Measurements from ENCODE around the gene SECISBP2L. TPM values are rescaled to one million over a fixed set of nuclear protein-coding genes. Genes with fewer than 3 reads are reported as not detected.
"Not testable (repeated sequence)": the region's sequence is repeated elsewhere in the genome, so short reads cannot be mapped to it uniquely, and the experiment has no call there.

The SECISBP2L gene
- total RNA-seq, 1 donor from 2014 or later: 38.0 TPM

- peaks cover 6% of the 10 kb centered on the region for H3K27me3 Mint-ChIP-seq (ENCODE audit: insufficient read depth)
- peaks cover 1% of the 10 kb centered on the region for H3K36me3 Mint-ChIP-seq (ENCODE audit: low read depth)
- H3K4me3 Mint-ChIP-seq: no peak overlapping the region
- no peaks in the 10 kb centered on the region for H3K9me3 Mint-ChIP-seq
- no peaks in the 10 kb centered on the region for H3K4me1 Mint-ChIP-seq (ENCODE audit: low read depth)
- no peak overlapping the region for H3K27ac Mint-ChIP-seq
- intact Hi-C loops (cut with micrococcal nuclease): no loop called here
- DNase-seq (ENCODE audit: low spot score): no peak
Observed at GRCh38 chr15:48984021-48984710, 62.1 kb downstream of the SECISBP2L start.

- Mint-ChIP-seq H3K9me3 (no peaks in the 10 kb centered on the region), H3K4me1 (ENCODE audit: low read depth) (no peaks in the 10 kb centered on the region), H3K27ac (no peak overlapping the region), H3K36me3 (ENCODE audit: low read depth) (peaks cover 1% of the 10 kb centered on the region), H3K4me3 (no peak overlapping the region), H3K27me3 (ENCODE audit: insufficient read depth) (peaks cover 6% of the 10 kb centered on the region)
- intact Hi-C loops (cut with micrococcal nuclease): no loop called here
- DNase-seq (ENCODE audit: low spot score): no peak
Observed at GRCh38 chr15:48983300-48983699, 62.9 kb downstream of the SECISBP2L start.

GRCh38 chr15:48981941-48982340, 64.3 kb downstream of the SECISBP2L start:
- Mint-ChIP-seq H3K36me3 (ENCODE audit: low read depth) (peaks cover 1% of the 10 kb centered on the region), H3K27me3 (ENCODE audit: insufficient read depth) (peaks cover 6% of the 10 kb centered on the region), H3K4me1 (ENCODE audit: low read depth) (no peaks in the 10 kb centered on the region), H3K4me3 (no peak overlapping the region), H3K27ac (no peak overlapping the region), H3K9me3 (no peaks in the 10 kb centered on the region)
- DNase-seq (ENCODE audit: low spot score): no peak
- intact Hi-C loops (cut with micrococcal nuclease): no loop called here

GRCh38 chr15:48978638-48979037, 67.6 kb downstream of the SECISBP2L start:
- Mint-ChIP-seq H3K27ac (no peak overlapping the region), H3K27me3 (ENCODE audit: insufficient read depth) (peaks cover 6% of the 10 kb centered on the region), H3K9me3 (no peaks in the 10 kb centered on the region), H3K36me3 (ENCODE audit: low read depth) (no peaks in the 10 kb centered on the region), H3K4me3 (no peak overlapping the region), H3K4me1 (ENCODE audit: low read depth) (peaks cover 11% of the 10 kb centered on the region)
- intact Hi-C loops (cut with micrococcal nuclease): no loop called here
- no peak for DNase-seq (ENCODE audit: low spot score)

GRCh38 chr15:48976444-48977088, 69.7 kb downstream of the SECISBP2L start:
- no peak overlapping the region for H3K27ac Mint-ChIP-seq
- no peaks in the 10 kb centered on the region for H3K9me3 Mint-ChIP-seq
- H3K27me3 Mint-ChIP-seq (ENCODE audit: insufficient read depth): no peaks in the 10 kb centered on the region
- peak overlapping the region; percentile 38 for H3K4me3 Mint-ChIP-seq
- intact Hi-C loops (cut with micrococcal nuclease): no loop called here
- H3K36me3 Mint-ChIP-seq (ENCODE audit: low read depth): no peaks in the 10 kb centered on the region
- H3K4me1 Mint-ChIP-seq (ENCODE audit: low read depth): peaks cover 11% of the 10 kb centered on the region
- DNase-seq (ENCODE audit: low spot score): no peak

- H3K36me3 Mint-ChIP-seq (ENCODE audit: low read depth): no peaks in the 10 kb centered on the region
- peak overlapping the region; percentile 60 for H3K4me3 Mint-ChIP-seq
- H3K4me1 Mint-ChIP-seq (ENCODE audit: low read depth): peaks cover 11% of the 10 kb centered on the region
- peak overlapping the region; percentile 19 for H3K27ac Mint-ChIP-seq
- DNase-seq (ENCODE audit: low spot score): peak; percentile 77
- intact Hi-C loops (cut with micrococcal nuclease): loop anchor here (1.0 to 2.0 kb wide), 3 partner anchors 69 to 113 kb away; partner anchors contain the start of gene EID1
- no peaks in the 10 kb centered on the region for H3K27me3 Mint-ChIP-seq (ENCODE audit: insufficient read depth)
- no peaks in the 10 kb centered on the region for H3K9me3 Mint-ChIP-seq
Observed at GRCh38 chr15:48975472-48976419, 70.5 kb downstream of the SECISBP2L start.

- Mint-ChIP-seq H3K27ac (no peak overlapping the region), H3K36me3 (ENCODE audit: low read depth) (no peaks in the 10 kb centered on the region), H3K4me1 (ENCODE audit: low read depth) (peaks cover 11% of the 10 kb centered on the region), H3K27me3 (ENCODE audit: insufficient read depth) (peaks cover 2% of the 10 kb centered on the region), H3K9me3 (no peaks in the 10 kb centered on the region), H3K4me3 (peak overlapping the region; percentile 8)
- intact Hi-C loops (cut with micrococcal nuclease): loop anchor here (1.0 to 2.0 kb wide), 3 partner anchors 70 to 113 kb away; partner anchors contain the start of gene EID1
- no peak for DNase-seq (ENCODE audit: low spot score)
Observed at GRCh38 chr15:48974882-48975281, 71.4 kb downstream of the SECISBP2L start.

GRCh38 chr15:48972750-48973503, 73.3 kb downstream of the SECISBP2L start:
- Mint-ChIP-seq H3K27me3 (ENCODE audit: insufficient read depth) (peaks cover 2% of the 10 kb centered on the region), H3K9me3 (no peaks in the 10 kb centered on the region), H3K27ac (no peak overlapping the region), H3K4me1 (ENCODE audit: low read depth) (peaks cover 11% of the 10 kb centered on the region), H3K36me3 (ENCODE audit: low read depth) (no peaks in the 10 kb centered on the region), H3K4me3 (no peak overlapping the region)
- intact Hi-C loops (cut with micrococcal nuclease): no loop called here
- no peak for DNase-seq (ENCODE audit: low spot score)

GRCh38 chr15:48970926-48971325, 75.3 kb downstream of the SECISBP2L start:
- H3K27ac Mint-ChIP-seq; H3K9me3 Mint-ChIP-seq; H3K4me3 Mint-ChIP-seq; H3K36me3 Mint-ChIP-seq (ENCODE audit: low read depth); DNase-seq (ENCODE audit: low spot score); intact Hi-C loops (cut with micrococcal nuclease); H3K27me3 Mint-ChIP-seq (ENCODE audit: insufficient read depth): not testable (repeated sequence)
- H3K4me1 Mint-ChIP-seq (ENCODE audit: low read depth): peaks cover 25% of the 10 kb centered on the region

GRCh38 chr15:48968066-48968465, 78.2 kb downstream of the SECISBP2L start:
- H3K9me3 Mint-ChIP-seq: peaks cover 3% of the 10 kb centered on the region
- H3K36me3 Mint-ChIP-seq (ENCODE audit: low read depth): peaks cover 2% of the 10 kb centered on the region
- H3K27me3 Mint-ChIP-seq (ENCODE audit: insufficient read depth): peaks cover 2% of the 10 kb centered on the region
- intact Hi-C loops (cut with micrococcal nuclease): loop anchor here (10.0 kb wide), 2 partner anchors 633 to 657 kb away; partner anchors contain the start of genes DTWD1, DUT and FAM227B
- DNase-seq (ENCODE audit: low spot score): no peak
- H3K27ac Mint-ChIP-seq: no peak overlapping the region
- H3K4me1 Mint-ChIP-seq (ENCODE audit: low read depth): peaks cover 37% of the 10 kb centered on the region
- H3K4me3 Mint-ChIP-seq: no peak overlapping the region

- peaks cover 37% of the 10 kb centered on the region for H3K4me1 Mint-ChIP-seq (ENCODE audit: low read depth)
- DNase-seq (ENCODE audit: low spot score): no peak
- peaks cover 2% of the 10 kb centered on the region for H3K27me3 Mint-ChIP-seq (ENCODE audit: insufficient read depth)
- peaks cover 2% of the 10 kb centered on the region for H3K36me3 Mint-ChIP-seq (ENCODE audit: low read depth)
- peak overlapping the region; percentile 97 for H3K27ac Mint-ChIP-seq
- intact Hi-C loops (cut with micrococcal nuclease): loop anchor here (2.0 to 10.0 kb wide), 3 partner anchors 157 to 657 kb away; partner anchors contain the start of genes CEP152, DTWD1, DUT and FAM227B
- peaks cover 3% of the 10 kb centered on the region for H3K9me3 Mint-ChIP-seq
- H3K4me3 Mint-ChIP-seq: peak overlapping the region; percentile 71
Observed at GRCh38 chr15:48967336-48967735, 78.9 kb downstream of the SECISBP2L start.

All from activated T-helper 1 cell treated with anti-CD3 and anti-CD28 coated beads, Interleukin-12 subunit alpha, Interleukin-12 subunit beta, Interleukin-2, Interleukin-4 antibody, amounts not matched to agents 30 ng/mL and 10 ng/mL and 1 ng/mL, durations not matched to agents 14 hours and 24 hours and 36 hours (primary cell).